ENCODE data around the gene CFAP61. TPM values are rescaled to one million over a fixed set of nuclear protein-coding genes. Genes with fewer than 3 reads are reported as not detected.

The CFAP61 gene
- total and polyA plus RNA-seq, 3 experiments from 2014 or later = not detected

DNA sequence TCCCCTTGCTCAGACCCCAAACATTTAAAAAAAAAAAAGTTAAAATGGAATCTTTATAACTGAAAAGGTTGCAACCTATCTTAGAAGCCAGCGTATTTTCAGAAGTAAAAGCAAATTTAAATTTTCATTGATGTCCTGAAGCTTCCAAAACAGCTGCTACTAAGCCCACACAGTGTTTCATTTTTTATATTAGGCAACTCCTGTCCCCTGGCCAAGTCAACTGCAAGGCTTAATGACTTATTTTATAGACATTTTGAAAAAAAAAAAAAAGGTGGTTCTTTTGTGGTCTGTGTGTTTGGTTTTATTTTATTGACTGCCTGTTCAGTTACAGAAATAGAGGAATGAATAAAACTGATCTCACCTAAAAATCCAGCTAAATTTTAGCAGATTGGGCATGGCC, 13.0 kb downstream of the CFAP61 start:
- no peak overlapping the region for H3K4me3 ChIP-seq (ENCODE audit: low read length)
- H3K27me3 ChIP-seq (ENCODE audit: insufficient read depth, low read length, poor library complexity, severe bottlenecking) = peaks cover 5% of the 10 kb centered on the region
- Mint-ChIP-seq H3K27ac (no peak overlapping the region), H3K4me1 (no peaks in the 10 kb centered on the region), H3K36me3 (no peaks in the 10 kb centered on the region), H3K9me3 (no peaks in the 10 kb centered on the region), H3K27me3 (peaks cover 6 to 28% of the 10 kb centered on the region in 2 donors), H3K4me3 (no peak overlapping the region)
- no peak overlapping the region for H3K27ac ChIP-seq (ENCODE audit: low read depth, low read length)
- no peaks in the 10 kb centered on the region for H3K4me1 ChIP-seq (ENCODE audit: insufficient read depth, low read length)
- no peak for DNase-seq
- ChIA-PET CTCF (no interaction called here), POLR2A (interaction anchor here (0.7 kb wide), 1 partner anchor 1593 kb away, joined by 3 read pairs; no protein-coding TSS in a partner anchor)
- H3K9me3 ChIP-seq (ENCODE audit: low read length) = no peaks in the 10 kb centered on the region
- H3K36me3 ChIP-seq (ENCODE audit: insufficient read depth, low read length) = no peaks in the 10 kb centered on the region

DNA sequence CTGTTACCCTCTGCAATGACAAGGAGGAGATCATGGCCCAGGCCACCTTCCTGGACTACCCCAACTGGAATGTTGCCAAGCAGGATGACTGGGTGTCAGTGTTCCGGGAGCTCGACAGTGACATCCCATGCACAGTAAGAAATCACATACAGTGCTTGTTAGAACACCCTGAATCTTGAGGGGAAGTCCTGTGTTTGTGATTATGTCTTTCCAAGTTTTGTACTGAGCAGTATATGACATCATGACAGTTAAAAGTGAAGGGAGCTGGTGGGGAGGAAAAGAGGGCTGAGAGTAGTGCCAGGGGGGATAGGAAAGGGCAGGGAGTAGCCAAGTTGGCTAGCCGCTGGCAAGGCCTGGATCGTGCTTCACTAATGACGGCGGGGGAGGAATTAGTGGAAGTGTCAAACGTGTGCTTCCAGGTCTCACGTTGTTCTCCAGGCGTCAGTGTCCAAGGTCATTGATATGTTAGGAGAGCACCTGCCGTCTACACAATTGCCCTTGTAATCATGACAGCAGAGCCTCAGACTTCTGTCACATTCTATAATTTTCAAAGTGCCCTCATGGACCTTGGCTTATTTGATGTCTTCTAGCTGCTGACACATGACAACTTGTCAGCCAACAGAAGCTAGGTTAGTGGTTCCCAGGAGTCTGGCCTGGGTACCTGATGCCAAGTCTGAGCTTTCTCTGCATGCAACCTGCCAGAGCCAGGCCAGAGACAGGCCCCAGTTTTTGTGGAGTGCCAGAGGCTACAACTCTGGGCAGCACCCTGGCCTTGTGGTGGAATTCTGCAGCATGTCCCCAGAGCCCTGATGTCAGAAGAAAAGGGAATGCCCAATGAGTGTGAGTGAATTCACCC, 18.8 kb downstream of the CFAP61 start:
- Histone ChIP-seq H3K36me3 (ENCODE audit: insufficient read depth, low read length) (no peaks in the 10 kb centered on the region), H3K27ac (ENCODE audit: low read depth, low read length) (no peak overlapping the region), H3K4me3 (ENCODE audit: low read length) (no peak overlapping the region), H3K9me3 (ENCODE audit: low read length) (no peaks in the 10 kb centered on the region), H3K4me1 (ENCODE audit: insufficient read depth, low read length) (no peaks in the 10 kb centered on the region), H3K27me3 (ENCODE audit: insufficient read depth, low read length, poor library complexity, severe bottlenecking) (peaks cover 4% of the 10 kb centered on the region)
- Mint-ChIP-seq H3K27ac (peak overlapping the region in 1 of 8 donors; percentile 39), H3K27me3 (peaks cover 8 to 16% of the 10 kb centered on the region in 2 donors), H3K4me3 (no peak overlapping the region), H3K4me1 (no peaks in the 10 kb centered on the region), H3K36me3 (no peaks in the 10 kb centered on the region), H3K9me3 (no peaks in the 10 kb centered on the region)
- ChIA-PET CTCF (interaction anchor here (1.0 kb wide), 1 partner anchor 13 kb away, joined by 3 read pairs; no protein-coding TSS in a partner anchor), POLR2A (no interaction called here)
- no peak for DNase-seq

- Histone ChIP-seq H3K27me3 (ENCODE audit: insufficient read depth, low read length, poor library complexity, severe bottlenecking) (peaks cover 4% of the 10 kb centered on the region), H3K27ac (ENCODE audit: low read depth, low read length) (no peak overlapping the region), H3K9me3 (ENCODE audit: low read length) (no peaks in the 10 kb centered on the region), H3K36me3 (ENCODE audit: insufficient read depth, low read length) (no peaks in the 10 kb centered on the region), H3K4me1 (ENCODE audit: insufficient read depth, low read length) (no peaks in the 10 kb centered on the region), H3K4me3 (ENCODE audit: low read length) (no peak overlapping the region)
- Mint-ChIP-seq H3K9me3 (no peaks in the 10 kb centered on the region), H3K4me1 (no peaks in the 10 kb centered on the region), H3K36me3 (no peaks in the 10 kb centered on the region), H3K4me3 (no peak overlapping the region), H3K27me3 (peaks cover 10 to 16% of the 10 kb centered on the region in 2 donors), H3K27ac (no peak overlapping the region)
- no peak for DNase-seq
- ChIA-PET CTCF (no interaction called here), POLR2A (no interaction called here)
Observed at GRCh38 chr20:20073801-20074371, 21.6 kb downstream of the CFAP61 start.

- ChIA-PET POLR2A (no interaction called here), CTCF (no interaction called here)
- H3K27ac ChIP-seq (ENCODE audit: low read depth, low read length) = no peak overlapping the region
- no peak overlapping the region for H3K27ac Mint-ChIP-seq
- H3K4me1 Mint-ChIP-seq = no peaks in the 10 kb centered on the region
- no peaks in the 10 kb centered on the region for H3K36me3 Mint-ChIP-seq
- no peak overlapping the region for H3K4me3 ChIP-seq (ENCODE audit: low read length)
- no peak for DNase-seq
- peaks cover 13 to 19% of the 10 kb centered on the region in 2 donors for H3K27me3 Mint-ChIP-seq
- H3K4me1 ChIP-seq (ENCODE audit: insufficient read depth, low read length) = no peaks in the 10 kb centered on the region
- H3K9me3 Mint-ChIP-seq = no peaks in the 10 kb centered on the region
- no peaks in the 10 kb centered on the region for H3K36me3 ChIP-seq (ENCODE audit: insufficient read depth, low read length)
- H3K9me3 ChIP-seq (ENCODE audit: low read length) = no peaks in the 10 kb centered on the region
- H3K27me3 ChIP-seq (ENCODE audit: insufficient read depth, low read length, poor library complexity, severe bottlenecking) = peaks cover 4% of the 10 kb centered on the region
- no peak overlapping the region for H3K4me3 Mint-ChIP-seq
Observed at GRCh38 chr20:20075032-20075431, 22.7 kb downstream of the CFAP61 start.

DNA sequence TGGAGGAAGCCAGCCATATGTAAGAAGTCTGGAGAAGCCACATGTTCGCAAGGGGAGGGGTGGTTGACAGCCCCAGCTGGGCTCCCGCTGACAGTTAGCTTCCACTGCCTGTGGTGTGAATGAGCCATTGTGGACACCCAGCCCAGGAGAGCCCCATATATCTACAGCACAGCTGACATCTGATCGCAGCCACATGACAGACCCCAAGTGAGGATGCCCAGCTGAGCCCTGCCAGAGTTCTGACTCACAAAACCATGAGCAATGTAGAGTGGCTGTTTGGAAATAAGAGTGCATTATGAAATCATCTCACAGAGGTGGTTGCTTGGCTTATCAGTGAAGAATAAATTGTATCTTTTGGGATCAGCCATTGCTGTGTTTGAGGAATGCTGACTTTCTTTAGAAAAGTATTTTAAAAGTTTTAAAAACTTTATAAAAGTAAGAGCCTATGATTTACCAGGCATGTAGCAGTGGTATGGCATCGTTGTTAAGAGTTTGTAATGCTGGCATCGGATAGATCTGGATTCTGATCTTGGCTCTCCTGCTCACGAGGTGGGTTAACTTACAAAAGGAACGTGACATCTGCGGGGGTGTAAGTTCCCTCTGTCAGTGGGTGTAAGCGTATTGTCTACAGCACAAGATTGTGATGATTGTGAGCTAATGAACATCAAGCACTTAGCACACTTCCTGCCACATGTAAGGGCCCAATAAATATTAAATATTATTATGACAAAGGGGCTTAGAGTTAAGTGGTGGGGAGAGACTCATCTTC, 24.1 kb downstream of the CFAP61 start:
- Histone ChIP-seq H3K4me1 (ENCODE audit: insufficient read depth, low read length) (no peaks in the 10 kb centered on the region), H3K27ac (ENCODE audit: low read depth, low read length) (no peak overlapping the region), H3K4me3 (ENCODE audit: low read length) (no peak overlapping the region), H3K27me3 (ENCODE audit: insufficient read depth, low read length, poor library complexity, severe bottlenecking) (peaks cover 4% of the 10 kb centered on the region), H3K36me3 (ENCODE audit: insufficient read depth, low read length) (no peaks in the 10 kb centered on the region), H3K9me3 (ENCODE audit: low read length) (no peaks in the 10 kb centered on the region)
- Mint-ChIP-seq H3K27ac (peak overlapping the region in 1 of 8 donors; percentile 59), H3K9me3 (no peaks in the 10 kb centered on the region), H3K4me3 (no peak overlapping the region), H3K27me3 (peaks cover 18 to 19% of the 10 kb centered on the region in 2 donors), H3K4me1 (no peaks in the 10 kb centered on the region), H3K36me3 (no peaks in the 10 kb centered on the region)
- ChIA-PET CTCF (no interaction called here), POLR2A (no interaction called here)
- DNase-seq = no peak

DNA sequence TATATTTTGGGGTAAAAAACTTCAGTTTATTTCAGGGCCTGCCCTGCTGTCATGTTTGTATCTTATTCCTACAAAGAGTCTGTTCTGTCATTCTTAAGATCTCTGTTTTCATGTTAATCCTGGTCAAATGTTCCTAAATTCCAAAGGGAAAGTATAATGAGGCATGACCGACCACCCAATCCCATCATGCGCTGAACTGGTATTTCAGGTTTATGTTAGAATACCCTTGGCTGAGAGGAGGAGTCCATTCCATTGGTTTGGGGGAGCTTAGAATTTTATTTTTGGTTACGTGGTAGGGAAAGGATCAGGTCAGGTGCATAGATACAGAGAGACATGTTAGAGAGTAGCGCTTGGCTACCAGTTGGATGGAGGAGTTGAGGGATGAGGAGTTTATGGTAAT, 25.7 kb downstream of the CFAP61 start:
- Histone ChIP-seq H3K4me3 (ENCODE audit: low read length) (no peak overlapping the region), H3K36me3 (ENCODE audit: insufficient read depth, low read length) (no peaks in the 10 kb centered on the region), H3K27ac (ENCODE audit: low read depth, low read length) (no peak overlapping the region), H3K4me1 (ENCODE audit: insufficient read depth, low read length) (no peaks in the 10 kb centered on the region), H3K9me3 (ENCODE audit: low read length) (no peaks in the 10 kb centered on the region), H3K27me3 (ENCODE audit: insufficient read depth, low read length, poor library complexity, severe bottlenecking) (peaks cover 4% of the 10 kb centered on the region)
- no peaks in the 10 kb centered on the region for H3K36me3 Mint-ChIP-seq
- H3K4me3 Mint-ChIP-seq = no peak overlapping the region
- no peaks in the 10 kb centered on the region for H3K9me3 Mint-ChIP-seq
- H3K27me3 Mint-ChIP-seq = peaks cover 16 to 23% of the 10 kb centered on the region in 2 donors
- POLR2A ChIA-PET = no interaction called here
- no peak for DNase-seq
- H3K27ac Mint-ChIP-seq = no peak overlapping the region
- no peaks in the 10 kb centered on the region for H3K4me1 Mint-ChIP-seq
- CTCF ChIA-PET = interaction anchor here (1.2 kb wide), 1 partner anchor 9 kb away, joined by 3 read pairs; no protein-coding TSS in a partner anchor

DNA sequence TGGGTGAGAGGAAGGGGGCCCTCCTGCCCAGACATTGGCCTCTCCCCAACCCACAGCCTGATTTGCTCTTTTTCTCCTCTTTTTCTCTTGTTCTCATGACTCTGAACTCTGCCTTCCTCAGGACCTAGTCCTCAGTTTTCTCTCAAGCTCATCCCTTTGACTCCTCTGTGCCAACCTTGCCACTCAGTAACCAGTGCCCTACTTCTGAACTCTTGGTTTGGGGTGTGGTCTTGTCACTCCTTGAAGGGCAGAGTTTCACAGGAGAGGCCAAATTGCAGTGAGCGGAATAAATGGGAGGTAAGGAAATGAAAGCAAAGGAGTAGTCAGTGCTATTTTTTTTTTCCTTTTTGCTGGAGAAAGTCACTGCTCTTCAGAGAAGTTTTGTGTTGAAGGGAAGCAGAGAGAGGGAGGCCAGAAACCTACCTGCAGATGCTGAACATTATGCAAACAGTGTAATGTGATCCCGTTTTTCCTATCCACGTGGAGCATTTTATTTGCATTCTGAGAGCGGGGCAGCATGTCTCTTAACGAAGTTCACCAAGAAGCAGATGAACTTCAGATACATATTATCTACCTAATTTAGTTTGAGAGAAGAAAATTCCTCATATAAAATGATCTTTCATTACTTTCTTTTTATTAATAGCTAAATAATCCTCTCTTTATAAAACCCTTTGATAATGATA, 26.9 kb downstream of the CFAP61 start:
- ChIA-PET POLR2A (no interaction called here), CTCF (interaction anchor here (1.2 kb wide), 1 partner anchor 8 kb away, joined by 3 read pairs; no protein-coding TSS in a partner anchor)
- Mint-ChIP-seq H3K9me3 (no peaks in the 10 kb centered on the region), H3K27ac (no peak overlapping the region), H3K4me1 (peaks cover 3 to 5% (median 4%) of the 10 kb centered on the region in 3 donors), H3K4me3 (no peak overlapping the region), H3K27me3 (peaks cover 12 to 23% of the 10 kb centered on the region in 2 donors), H3K36me3 (no peaks in the 10 kb centered on the region)
- Histone ChIP-seq H3K36me3 (ENCODE audit: insufficient read depth, low read length) (no peaks in the 10 kb centered on the region), H3K4me1 (ENCODE audit: insufficient read depth, low read length) (no peaks in the 10 kb centered on the region), H3K9me3 (ENCODE audit: low read length) (no peaks in the 10 kb centered on the region), H3K27ac (ENCODE audit: low read depth, low read length) (no peak overlapping the region), H3K27me3 (ENCODE audit: insufficient read depth, low read length, poor library complexity, severe bottlenecking) (no peaks in the 10 kb centered on the region), H3K4me3 (ENCODE audit: low read length) (no peak overlapping the region)
- no peak for DNase-seq
